ENCODE measurements around the gene PDAP1. TPM values are rescaled to one million over a fixed set of nuclear protein-coding genes. Genes with fewer than 3 reads are reported as not detected.

Gene PDAP1
- total and polyA plus RNA-seq, 12 donors = 71.4 to 312 (median 97.6) TPM

DNA sequence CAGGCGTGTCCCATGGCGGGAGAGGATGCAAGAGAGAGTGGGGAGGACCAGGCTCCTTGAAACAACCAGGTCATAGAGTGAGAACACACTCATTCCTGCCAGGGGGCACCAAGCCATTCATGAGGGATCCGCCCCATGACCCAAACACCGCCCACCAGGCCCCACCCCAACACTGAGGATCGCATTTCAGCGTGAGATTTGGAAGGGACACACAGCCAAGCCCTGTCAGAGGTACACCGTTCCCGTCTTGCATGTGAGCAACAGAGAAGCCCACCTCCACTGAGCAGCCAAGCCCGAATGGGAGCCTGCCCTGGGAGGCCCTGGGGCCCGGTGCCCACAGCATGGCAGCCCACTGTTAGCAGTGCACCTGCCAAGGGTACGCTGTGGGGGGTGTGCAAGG, 41.8 kb downstream of the PDAP1 start:
- WGBS, 2 donors = 79 to 87% methylated on average over 11 of the region's 11 CpGs
- Histone ChIP-seq H3K36me3 (peaks cover 0 to 81% (median 50%) of the 10 kb centered on the region in 9 donors), H3K9me3 (no peaks in the 10 kb centered on the region), H3K4me1 (no peaks in the 10 kb centered on the region), H3K4me3 (no peak overlapping the region), H3K27ac (no peak overlapping the region), H3K27me3 (no peaks in the 10 kb centered on the region)
- DNase-seq (no peak), ATAC-seq (no peak)
- TF ChIP-seq, protein P1, sequence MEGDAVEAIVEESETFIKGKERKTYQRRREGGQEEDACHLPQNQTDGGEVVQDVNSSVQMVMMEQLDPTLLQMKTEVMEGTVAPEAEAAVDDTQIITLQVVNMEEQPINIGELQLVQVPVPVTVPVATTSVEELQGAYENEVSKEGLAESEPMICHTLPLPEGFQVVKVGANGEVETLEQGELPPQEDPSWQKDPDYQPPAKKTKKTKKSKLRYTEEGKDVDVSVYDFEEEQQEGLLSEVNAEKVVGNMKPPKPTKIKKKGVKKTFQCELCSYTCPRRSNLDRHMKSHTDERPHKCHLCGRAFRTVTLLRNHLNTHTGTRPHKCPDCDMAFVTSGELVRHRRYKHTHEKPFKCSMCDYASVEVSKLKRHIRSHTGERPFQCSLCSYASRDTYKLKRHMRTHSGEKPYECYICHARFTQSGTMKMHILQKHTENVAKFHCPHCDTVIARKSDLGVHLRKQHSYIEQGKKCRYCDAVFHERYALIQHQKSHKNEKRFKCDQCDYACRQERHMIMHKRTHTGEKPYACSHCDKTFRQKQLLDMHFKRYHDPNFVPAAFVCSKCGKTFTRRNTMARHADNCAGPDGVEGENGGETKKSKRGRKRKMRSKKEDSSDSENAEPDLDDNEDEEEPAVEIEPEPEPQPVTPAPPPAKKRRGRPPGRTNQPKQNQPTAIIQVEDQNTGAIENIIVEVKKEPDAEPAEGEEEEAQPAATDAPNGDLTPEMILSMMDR (IDR thresholded peaks at IDR 0.05) = no peak
- intact Hi-C loops (cut with DNase I) = loop anchor here in 2 of 10 donors (5.0 to 10.0 kb wide), 2 partner anchors 46 to 48 kb away; no protein-coding TSS in a partner anchor

DNA sequence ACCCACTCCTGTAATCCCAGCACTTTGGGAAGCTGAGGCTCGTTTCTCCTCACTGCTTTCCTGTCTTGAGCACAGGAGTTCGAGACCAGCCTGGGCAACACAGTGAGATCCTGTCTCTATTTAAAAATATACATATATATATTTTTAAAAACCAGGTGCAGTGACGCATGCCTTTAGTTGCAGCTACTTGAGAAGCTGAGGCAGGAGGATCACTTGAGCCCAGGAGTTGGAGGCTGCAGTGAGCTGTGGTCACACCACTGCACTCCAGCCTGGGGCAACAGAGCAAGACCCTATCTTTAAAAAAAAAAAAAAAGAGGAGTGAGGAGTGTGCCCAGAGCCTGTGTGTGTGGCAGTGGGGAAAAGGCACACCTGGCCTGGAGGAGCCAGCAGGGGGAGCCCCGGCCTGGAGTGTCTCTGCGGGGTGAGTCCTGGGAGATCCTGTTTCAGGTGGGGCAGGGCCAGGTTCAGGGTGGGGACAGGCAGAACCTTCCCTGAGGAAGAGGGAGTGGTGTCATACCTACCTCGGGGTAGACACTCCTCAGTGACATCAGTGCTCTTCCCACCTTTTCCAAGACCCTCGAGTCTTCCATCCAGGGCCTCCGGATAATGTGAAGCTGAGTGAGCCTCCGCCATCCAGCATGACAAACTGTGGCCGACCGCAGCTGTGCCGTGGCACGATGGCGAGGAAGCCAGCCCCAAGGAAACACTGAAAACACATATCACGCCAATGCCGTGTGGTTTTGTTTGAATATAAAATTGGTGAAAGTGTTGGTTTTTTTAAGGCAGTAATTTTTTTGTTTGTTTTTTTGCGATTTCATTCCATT, 42.9 kb downstream of the PDAP1 start:
- TF ChIP-seq, protein P1 (IDR thresholded peaks at IDR 0.05) = peak; percentile 18 to 65 (median 53)
- intact Hi-C loops (cut with DNase I) = loop anchor here in 2 of 10 donors (5.0 to 10.0 kb wide), 2 partner anchors 47 to 49 kb away; no protein-coding TSS in a partner anchor
- Histone ChIP-seq H3K27me3 (no peaks in the 10 kb centered on the region), H3K4me3 (no peak overlapping the region), H3K36me3 (peaks cover 0 to 92% (median 61%) of the 10 kb centered on the region in 9 donors), H3K27ac (no peak overlapping the region), H3K4me1 (no peaks in the 10 kb centered on the region), H3K9me3 (no peaks in the 10 kb centered on the region)
- peak in 1 of 2 donors; percentile 54 for DNase-seq
- ATAC-seq = peak in 7 of 8 donors; percentile 37 to 71 (median 62)
- 81 to 86% methylated on average over 17 of the region's 17 CpGs for WGBS, 2 donors

DNA sequence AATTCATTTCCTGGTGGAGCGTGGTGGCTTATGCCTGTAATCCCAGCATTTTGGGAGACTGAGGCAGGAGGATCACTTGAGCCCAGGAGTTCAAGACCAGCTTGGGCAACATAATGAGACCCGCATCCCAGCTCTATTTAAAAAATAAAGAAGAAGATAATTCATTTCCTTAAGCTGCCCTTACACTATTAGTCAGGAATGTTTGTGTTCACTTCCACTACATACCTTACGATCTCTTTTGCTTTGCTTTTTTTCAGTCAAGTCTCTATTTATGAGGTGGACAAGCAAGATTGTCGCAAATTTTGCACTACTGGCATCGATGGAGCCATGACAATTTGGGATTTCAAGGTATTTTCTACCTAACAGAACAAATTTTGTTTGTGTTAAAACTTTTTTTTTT, 45.1 kb downstream of the PDAP1 start:
- 93 to 95% methylated on average over 5 of the region's 5 CpGs for WGBS, 2 donors
- intact Hi-C loops (cut with DNase I) = loop anchor here in 1 of 10 donors (10.0 kb wide), 1 partner anchor 52 kb away; no protein-coding TSS in a partner anchor
- Histone ChIP-seq H3K27ac (no peak overlapping the region), H3K9me3 (no peaks in the 10 kb centered on the region), H3K4me3 (no peak overlapping the region), H3K4me1 (no peaks in the 10 kb centered on the region), H3K27me3 (no peaks in the 10 kb centered on the region), H3K36me3 (peaks cover 0 to 100% (median 76%) of the 10 kb centered on the region in 9 donors)
- ATAC-seq = no peak
- DNase-seq = no peak
- TF ChIP-seq, protein P1 (IDR thresholded peaks at IDR 0.05) = no peak

DNA sequence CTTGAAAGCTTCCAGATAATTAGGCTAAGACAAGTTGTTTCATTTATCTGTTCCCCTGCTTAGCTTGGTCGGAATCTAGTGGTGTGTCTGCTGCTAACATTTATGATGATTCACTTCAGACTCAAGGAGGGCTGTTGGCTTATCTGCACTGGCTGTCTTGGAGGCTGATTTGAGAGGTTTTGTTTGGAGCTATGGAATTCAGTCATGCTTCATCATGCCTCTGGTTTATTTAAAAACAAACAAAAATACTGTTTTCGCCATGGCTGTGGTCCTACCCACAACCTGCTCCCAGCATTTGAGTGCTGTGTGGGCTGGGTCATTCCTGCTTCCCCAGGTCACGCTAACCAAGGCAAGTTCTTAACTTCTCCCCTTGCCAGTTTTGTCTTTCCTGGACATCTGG, 45.6 kb downstream of the PDAP1 start:
- TF ChIP-seq, protein P1 (IDR thresholded peaks at IDR 0.05) = no peak
- Histone ChIP-seq H3K9me3 (no peaks in the 10 kb centered on the region), H3K27ac (no peak overlapping the region), H3K36me3 (peaks cover 0 to 100% (median 80%) of the 10 kb centered on the region in 9 donors), H3K4me3 (no peak overlapping the region), H3K27me3 (no peaks in the 10 kb centered on the region), H3K4me1 (no peaks in the 10 kb centered on the region)
- no peak for ATAC-seq
- intact Hi-C loops (cut with DNase I) = loop anchor here in 1 of 10 donors (10.0 kb wide), 1 partner anchor 52 kb away; no protein-coding TSS in a partner anchor
- 82% methylated on average over 3 of the region's 3 CpGs for WGBS, 2 donors
- DNase-seq = no peak
